ENCODE measurements around the gene FRMD4A. TPM values are rescaled to one million over a fixed set of nuclear protein-coding genes. Genes with fewer than 3 reads are reported as not detected.

FRMD4A gene
- total and polyA plus RNA-seq, 2 of the 4 experiments (the other 2 are of a cell fraction): 30.3 to 68.8 TPM

GRCh38 chr10:14125564-14125963 is 205.2 kb downstream of the FRMD4A start:
- H3K27ac ChIP-seq (ENCODE audit: insufficient read depth, low read length): no peak overlapping the region

More at GRCh38 chr10:14125564-14125963, 205.2 kb downstream of the FRMD4A start:
- H3K56ac ChIP-seq (ENCODE audit: extremely low read depth, insufficient read depth, low read length): no peak overlapping the region
- BruUV-seq (replicated peaks): no TSS peak
- dilution Hi-C loops (cut with HindIII; ENCODE audit: low sequenced_read_pairs, unreplicated experiment) (no loop called here), intact Hi-C loops (cut with micrococcal nuclease) (no loop called here), in situ Hi-C loops (cut with MboI; ENCODE audit: low sequenced_read_pairs) (no loop called here)
- H3K9me1 ChIP-seq (ENCODE audit: insufficient read depth, low read length): no peaks in the 10 kb centered on the region
- no peak; the same call in 1 of the 2 replicates for ATAC-seq (ENCODE audit: low read depth)
- peak overlapping the region; percentile 22; the same call in 1 of the 2 replicates for H3K18ac ChIP-seq (ENCODE audit: low read depth, low read length)
- no peak overlapping the region for H2AK9ac ChIP-seq (replicated peaks; ENCODE audit: low read depth, low read length, poor library complexity)
- peak overlapping the region; percentile 15; the same call in 1 of the 3 replicates for H2BK15ac ChIP-seq (ENCODE audit: low read depth, low read length)
- no peak overlapping the region for H3K9ac ChIP-seq (ENCODE audit: low read depth, low read length)
- H2AK5ac ChIP-seq (ENCODE audit: low read depth, low read length): 0 out of 2 replicates have a peak overlapping the region, but pooled peaks have one; percentile 35
- no peak overlapping the region for H4K8ac ChIP-seq (ENCODE audit: low read depth in 2 of 2, low read length in 2 of 2)
- TF ChIP-seq BHLHE40 (IDR thresholded peaks at IDR 0.05; ENCODE audit: low read depth, low read length) (no peak), CEBPB (IDR thresholded peaks at IDR 0.05; ENCODE audit: low read depth, low read length) (no peak), POLR2A (IDR thresholded peaks at IDR 0.05; ENCODE audit: low read depth, low read length) (no peak), FOS (IDR thresholded peaks at IDR 0.05; ENCODE audit: low read depth, low read length) (no peak)
- TF ChIP-seq, protein P1, sequence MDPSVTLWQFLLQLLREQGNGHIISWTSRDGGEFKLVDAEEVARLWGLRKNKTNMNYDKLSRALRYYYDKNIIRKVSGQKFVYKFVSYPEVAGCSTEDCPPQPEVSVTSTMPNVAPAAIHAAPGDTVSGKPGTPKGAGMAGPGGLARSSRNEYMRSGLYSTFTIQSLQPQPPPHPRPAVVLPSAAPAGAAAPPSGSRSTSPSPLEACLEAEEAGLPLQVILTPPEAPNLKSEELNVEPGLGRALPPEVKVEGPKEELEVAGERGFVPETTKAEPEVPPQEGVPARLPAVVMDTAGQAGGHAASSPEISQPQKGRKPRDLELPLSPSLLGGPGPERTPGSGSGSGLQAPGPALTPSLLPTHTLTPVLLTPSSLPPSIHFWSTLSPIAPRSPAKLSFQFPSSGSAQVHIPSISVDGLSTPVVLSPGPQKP (IDR thresholded peaks at IDR 0.05; ENCODE audit: borderline replicate concordance, low read depth, low read length): no peak
- TF ChIP-seq, protein P2, sequence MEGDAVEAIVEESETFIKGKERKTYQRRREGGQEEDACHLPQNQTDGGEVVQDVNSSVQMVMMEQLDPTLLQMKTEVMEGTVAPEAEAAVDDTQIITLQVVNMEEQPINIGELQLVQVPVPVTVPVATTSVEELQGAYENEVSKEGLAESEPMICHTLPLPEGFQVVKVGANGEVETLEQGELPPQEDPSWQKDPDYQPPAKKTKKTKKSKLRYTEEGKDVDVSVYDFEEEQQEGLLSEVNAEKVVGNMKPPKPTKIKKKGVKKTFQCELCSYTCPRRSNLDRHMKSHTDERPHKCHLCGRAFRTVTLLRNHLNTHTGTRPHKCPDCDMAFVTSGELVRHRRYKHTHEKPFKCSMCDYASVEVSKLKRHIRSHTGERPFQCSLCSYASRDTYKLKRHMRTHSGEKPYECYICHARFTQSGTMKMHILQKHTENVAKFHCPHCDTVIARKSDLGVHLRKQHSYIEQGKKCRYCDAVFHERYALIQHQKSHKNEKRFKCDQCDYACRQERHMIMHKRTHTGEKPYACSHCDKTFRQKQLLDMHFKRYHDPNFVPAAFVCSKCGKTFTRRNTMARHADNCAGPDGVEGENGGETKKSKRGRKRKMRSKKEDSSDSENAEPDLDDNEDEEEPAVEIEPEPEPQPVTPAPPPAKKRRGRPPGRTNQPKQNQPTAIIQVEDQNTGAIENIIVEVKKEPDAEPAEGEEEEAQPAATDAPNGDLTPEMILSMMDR (conservative IDR thresholded peaks at IDR 0.05; ENCODE audit: low read depth, low read length): no peak
- no peaks in the 10 kb centered on the region for H3K36me3 ChIP-seq (ENCODE audit: control insufficient read depth, insufficient read depth, low read length)
- DNase-seq: no peak
- H4K91ac ChIP-seq (ENCODE audit: insufficient read depth, low read depth, low read length): no peak overlapping the region; the same call in 1 of the 2 replicates
- no peak overlapping the region; the same call in 1 of the 2 replicates for H2BK20ac ChIP-seq (ENCODE audit: low read depth, low read length)
- peaks cover 3% of the 10 kb centered on the region for H3K9me3 ChIP-seq (ENCODE audit: control insufficient read depth, insufficient read depth, low read length)
- H2AFZ ChIP-seq (replicated peaks; ENCODE audit: low read length, poor library complexity): no peak overlapping the region
- H3K4me1 ChIP-seq (ENCODE audit: control insufficient read depth, insufficient read depth, low read length): peaks cover 8% of the 10 kb centered on the region
- H3K79me1 ChIP-seq (ENCODE audit: low read depth in 1 of 2, low read length in 2 of 2): no peaks in the 10 kb centered on the region
- CTCF ChIA-PET: no interaction called here
- peak overlapping the region; percentile 21 for H2BK5ac ChIP-seq (ENCODE audit: low read depth, low read length, poor library complexity, severe bottlenecking)
- H3K14ac ChIP-seq (replicated peaks; ENCODE audit: low read depth, low read length): no peak overlapping the region
- H4K20me1 ChIP-seq (ENCODE audit: insufficient read depth, low read length): no peaks in the 10 kb centered on the region
- H3K4me2 ChIP-seq (ENCODE audit: low read depth, low read length): no peak overlapping the region
- H3K23ac ChIP-seq (ENCODE audit: low read depth, low read length): no peak overlapping the region
- H4K5ac ChIP-seq (ENCODE audit: low read depth, low read length): peak overlapping the region; percentile 6; the same call in 1 of the 2 replicates
- POLR2A ChIA-PET (ENCODE audit: unreplicated experiment): no interaction called here
- H2BK120ac ChIP-seq (ENCODE audit: low read depth, low read length): no peak overlapping the region; the same call in 1 of the 2 replicates
- no peak overlapping the region for H3K4me3 ChIP-seq (ENCODE audit: insufficient read depth, low read depth, low read length)
- no peaks in the 10 kb centered on the region for H3K27me3 ChIP-seq (ENCODE audit: control insufficient read depth, insufficient read depth, low read length)
- no peak overlapping the region for H3K4ac ChIP-seq (ENCODE audit: low read depth, low read length)
- WGBS, 2 experiments (ENCODE audit: extremely low coverage in 2 of 2, insufficient read length in 1 of 2): no CpG with 5 or more reads among the region's 6 CpGs

All from IMR-90 (cell line).